ENCODE measurements around the gene DNAH6. TPM values are rescaled to one million over a fixed set of nuclear protein-coding genes. Genes with fewer than 3 reads are reported as not detected.

DNAH6 gene
- total RNA-seq, 1 donor from 2014 or later: not detected

DNA sequence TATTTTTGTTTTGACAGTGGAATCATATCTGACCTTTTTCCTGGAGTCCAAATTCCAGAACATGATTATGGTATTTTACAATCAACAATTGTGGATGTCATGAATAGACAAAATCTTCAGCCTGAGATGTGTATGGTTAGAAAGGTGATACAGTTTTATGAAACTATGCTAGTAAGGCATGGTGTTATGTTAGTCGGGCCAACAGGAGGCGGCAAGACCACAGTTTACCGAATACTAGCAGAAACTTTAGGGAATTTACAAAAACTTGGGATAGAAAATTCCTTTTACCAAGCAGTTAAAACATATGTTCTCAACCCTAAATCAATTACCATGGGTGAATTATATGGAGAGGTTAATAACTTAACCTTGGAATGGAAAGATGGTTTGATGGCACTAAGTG, 137.0 kb downstream of the DNAH6 start:
- DNase-seq (ENCODE audit: extremely low spot score, unreplicated experiment): no peak
- H3K4me1 Mint-ChIP-seq (ENCODE audit: unreplicated experiment): no peaks in the 10 kb centered on the region

GRCh38 chr2:84654414-84654813, 138.1 kb downstream of the DNAH6 start:
- Mint-ChIP-seq H3K36me3 (ENCODE audit: unreplicated experiment) (no peaks in the 10 kb centered on the region), H3K27me3 (ENCODE audit: unreplicated experiment) (peaks cover 32% of the 10 kb centered on the region), H3K9me3 (ENCODE audit: unreplicated experiment) (no peaks in the 10 kb centered on the region), H3K4me1 (ENCODE audit: unreplicated experiment) (no peaks in the 10 kb centered on the region), H3K27ac (ENCODE audit: unreplicated experiment) (no peak overlapping the region), H3K4me3 (ENCODE audit: unreplicated experiment) (no peak overlapping the region)
- DNase-seq (ENCODE audit: extremely low spot score, unreplicated experiment): no peak
- no peak for TF ChIP-seq CTCF (IDR thresholded peaks at IDR 0.05)

More for the DNA sequence above, 137.0 kb downstream of the DNAH6 start:
- TF ChIP-seq CTCF (IDR thresholded peaks at IDR 0.05): no peak
- H3K27me3 Mint-ChIP-seq (ENCODE audit: unreplicated experiment): peaks cover 35% of the 10 kb centered on the region
- H3K36me3 Mint-ChIP-seq (ENCODE audit: unreplicated experiment): no peaks in the 10 kb centered on the region
- no peak overlapping the region for H3K4me3 Mint-ChIP-seq (ENCODE audit: unreplicated experiment)
- no peak overlapping the region for H3K27ac Mint-ChIP-seq (ENCODE audit: unreplicated experiment)
- H3K9me3 Mint-ChIP-seq (ENCODE audit: unreplicated experiment): no peaks in the 10 kb centered on the region

DNA sequence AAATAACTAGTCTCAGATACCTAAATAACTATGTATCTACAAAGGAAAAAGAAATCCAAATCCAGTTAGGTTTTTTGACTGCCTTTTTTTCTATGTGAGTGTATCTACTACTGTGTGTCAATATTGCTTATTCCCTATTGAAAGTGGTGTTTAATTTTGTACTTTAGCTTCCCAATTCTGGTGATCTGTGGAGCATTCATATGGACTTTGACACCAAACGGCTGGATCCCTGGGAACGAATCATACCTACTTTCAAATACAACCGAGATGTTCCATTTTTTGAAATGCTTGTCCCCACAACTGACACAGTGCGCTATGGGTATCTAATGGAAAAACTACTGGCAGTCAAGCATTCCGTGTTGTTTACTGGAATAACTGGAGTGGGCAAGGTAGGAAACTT, 152.8 kb downstream of the DNAH6 start:
- H3K4me1 Mint-ChIP-seq (ENCODE audit: unreplicated experiment): no peaks in the 10 kb centered on the region
- H3K27ac Mint-ChIP-seq (ENCODE audit: unreplicated experiment): no peak overlapping the region
- peaks cover 3% of the 10 kb centered on the region for H3K27me3 Mint-ChIP-seq (ENCODE audit: unreplicated experiment)
- no peak for DNase-seq (ENCODE audit: extremely low spot score, unreplicated experiment)
- H3K9me3 Mint-ChIP-seq (ENCODE audit: unreplicated experiment): no peaks in the 10 kb centered on the region
- H3K4me3 Mint-ChIP-seq (ENCODE audit: unreplicated experiment): no peak overlapping the region
- no peak for TF ChIP-seq CTCF (IDR thresholded peaks at IDR 0.05)
- no peaks in the 10 kb centered on the region for H3K36me3 Mint-ChIP-seq (ENCODE audit: unreplicated experiment)

DNA sequence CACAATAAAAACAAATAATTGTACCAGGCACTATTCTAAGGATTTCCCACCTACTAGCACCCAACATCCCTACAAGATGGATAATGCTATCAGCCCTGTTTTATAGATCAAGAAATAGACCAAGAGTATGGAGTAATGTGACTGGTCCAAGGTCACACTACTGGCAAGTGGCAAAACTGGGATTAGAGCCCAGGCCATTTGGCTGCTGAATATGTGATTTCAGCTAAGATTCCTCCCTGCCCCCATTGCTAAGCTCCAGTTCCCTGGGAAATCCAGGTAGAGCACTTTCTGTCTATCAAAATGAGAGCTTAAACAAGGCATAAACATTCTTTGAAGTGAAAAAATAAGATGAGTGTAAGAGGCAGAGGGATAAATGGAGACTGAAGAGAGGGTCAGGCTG, 157.8 kb downstream of the DNAH6 start:
- H3K4me1 Mint-ChIP-seq (ENCODE audit: unreplicated experiment): no peaks in the 10 kb centered on the region
- no peaks in the 10 kb centered on the region for H3K9me3 Mint-ChIP-seq (ENCODE audit: unreplicated experiment)
- no peak overlapping the region for H3K4me3 Mint-ChIP-seq (ENCODE audit: unreplicated experiment)
- no peak for TF ChIP-seq CTCF (IDR thresholded peaks at IDR 0.05)
- no peak overlapping the region for H3K27ac Mint-ChIP-seq (ENCODE audit: unreplicated experiment)
- H3K36me3 Mint-ChIP-seq (ENCODE audit: unreplicated experiment): no peaks in the 10 kb centered on the region
- DNase-seq (ENCODE audit: extremely low spot score, unreplicated experiment): no peak
- peaks cover 5% of the 10 kb centered on the region for H3K27me3 Mint-ChIP-seq (ENCODE audit: unreplicated experiment)

- no peak for TF ChIP-seq CTCF (IDR thresholded peaks at IDR 0.05)
- H3K36me3 Mint-ChIP-seq (ENCODE audit: unreplicated experiment): no peaks in the 10 kb centered on the region
- H3K4me1 Mint-ChIP-seq (ENCODE audit: unreplicated experiment): no peaks in the 10 kb centered on the region
- DNase-seq (ENCODE audit: extremely low spot score, unreplicated experiment): no peak
- H3K27me3 Mint-ChIP-seq (ENCODE audit: unreplicated experiment): peaks cover 5% of the 10 kb centered on the region
- H3K4me3 Mint-ChIP-seq (ENCODE audit: unreplicated experiment): no peak overlapping the region
- H3K27ac Mint-ChIP-seq (ENCODE audit: unreplicated experiment): no peak overlapping the region
- H3K9me3 Mint-ChIP-seq (ENCODE audit: unreplicated experiment): no peaks in the 10 kb centered on the region
These were observed 158.3 kb downstream of the DNAH6 start for GRCh38 chr2:84674586-84674985.
